Nephron progenitor cell (in vitro differentiated cells): ENCODE data around the gene RHOF.
A peak's percentile ranks its signal among the peaks of the same experiment; 100 is the strongest.

Source experiments
- DNase-seq: peaks from one replicate; pipeline ENCODE4 v3.0.0; 2021
- H3K27ac Mint-ChIP-seq: 2 replicates; pipeline ENCODE4 v1.8.0; 2021; ENCODE audit warnings: mild to moderate bottlenecking, moderate library complexity, mixed read lengths
- H3K27me3 Mint-ChIP-seq: 2 replicates; pipeline ENCODE4 v1.8.0; 2021; ENCODE audit warnings: mild to moderate bottlenecking, low read depth, mixed read lengths; ENCODE audit not compliant: poor library complexity
- H3K36me3 Mint-ChIP-seq: 2 replicates; pipeline ENCODE4 v1.8.0; 2021; ENCODE audit warnings: low read depth, mixed read lengths
- H3K4me1 Mint-ChIP-seq: 2 replicates; pipeline ENCODE4 v1.8.0; 2021; ENCODE audit warnings: mixed read lengths
- H3K4me3 Mint-ChIP-seq: 2 replicates; pipeline ENCODE4 v1.8.0; 2021; ENCODE audit warnings: mild to moderate bottlenecking, moderate library complexity, mixed read lengths
- H3K9me3 Mint-ChIP-seq: 2 replicates; pipeline ENCODE4 v1.8.0; 2021; ENCODE audit warnings: mild to moderate bottlenecking, moderate library complexity, mixed read lengths
- TF ChIP-seq, protein P1 (sequence below): fragments of 200-600 bp; sonication (generic); IDR thresholded peaks from 2 replicates; pipeline ENCODE4 v1.5.0; 2021; ENCODE audit warnings: antibody characterized with exemption

RHOF gene

GRCh38 chr12:121804417-121805111, 11.1 kb upstream of the RHOF start:
- Mint-ChIP-seq H3K4me3 (peak overlapping the region; percentile 94), H3K27ac (peak overlapping the region; percentile 99), H3K9me3 (no peaks in the 10 kb centered on the region), H3K36me3 (peaks cover 13% of the 10 kb centered on the region), H3K27me3 (no peaks in the 10 kb centered on the region), H3K4me1 (peaks cover 40% of the 10 kb centered on the region)
- TF ChIP-seq, protein P1, sequence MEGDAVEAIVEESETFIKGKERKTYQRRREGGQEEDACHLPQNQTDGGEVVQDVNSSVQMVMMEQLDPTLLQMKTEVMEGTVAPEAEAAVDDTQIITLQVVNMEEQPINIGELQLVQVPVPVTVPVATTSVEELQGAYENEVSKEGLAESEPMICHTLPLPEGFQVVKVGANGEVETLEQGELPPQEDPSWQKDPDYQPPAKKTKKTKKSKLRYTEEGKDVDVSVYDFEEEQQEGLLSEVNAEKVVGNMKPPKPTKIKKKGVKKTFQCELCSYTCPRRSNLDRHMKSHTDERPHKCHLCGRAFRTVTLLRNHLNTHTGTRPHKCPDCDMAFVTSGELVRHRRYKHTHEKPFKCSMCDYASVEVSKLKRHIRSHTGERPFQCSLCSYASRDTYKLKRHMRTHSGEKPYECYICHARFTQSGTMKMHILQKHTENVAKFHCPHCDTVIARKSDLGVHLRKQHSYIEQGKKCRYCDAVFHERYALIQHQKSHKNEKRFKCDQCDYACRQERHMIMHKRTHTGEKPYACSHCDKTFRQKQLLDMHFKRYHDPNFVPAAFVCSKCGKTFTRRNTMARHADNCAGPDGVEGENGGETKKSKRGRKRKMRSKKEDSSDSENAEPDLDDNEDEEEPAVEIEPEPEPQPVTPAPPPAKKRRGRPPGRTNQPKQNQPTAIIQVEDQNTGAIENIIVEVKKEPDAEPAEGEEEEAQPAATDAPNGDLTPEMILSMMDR, result no peak
- DNase-seq, result peak; percentile 46

DNA sequence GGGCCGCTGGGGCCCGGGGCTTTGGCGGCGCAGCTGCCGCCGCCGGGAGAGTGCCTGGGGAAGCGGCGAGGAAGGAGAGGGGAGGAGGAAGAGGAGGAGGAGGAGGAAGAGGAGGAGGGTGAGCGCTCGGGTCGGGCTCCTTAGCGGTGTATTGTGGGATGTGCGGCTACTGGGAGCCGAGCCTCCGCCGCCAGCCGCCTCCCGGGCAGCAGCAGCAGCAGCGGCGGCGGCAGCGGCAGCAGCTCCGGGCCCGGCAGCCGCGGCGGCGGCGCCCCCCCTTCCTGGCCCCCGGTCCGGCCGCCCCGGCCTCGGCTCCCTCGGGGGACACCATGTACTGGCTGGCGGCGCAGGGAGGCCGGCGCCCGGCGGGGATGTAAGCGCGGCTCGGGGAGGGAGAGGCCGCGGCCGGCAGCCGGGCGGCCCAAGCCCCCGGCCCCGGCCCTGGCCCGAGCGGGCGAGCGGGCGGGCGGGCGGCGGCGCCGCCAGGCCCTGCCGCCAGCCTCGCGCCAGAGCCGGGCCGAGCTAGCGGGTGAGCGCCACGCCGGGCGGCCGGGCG, 10.5 kb upstream of the RHOF start, which contains the start of gene SETD1B:
TSS of gene SETD1B (plus strand) at position 149 of the 556 bp plus-strand sequence. CDS start 729 bp downstream, outside the sequence.
- H3K4me1 Mint-ChIP-seq, result peaks cover 40% of the 10 kb centered on the region
- TF ChIP-seq, protein P1, result no peak
- peak within 1 kb of the TSS; percentile 100 for H3K27ac Mint-ChIP-seq
- H3K4me3 Mint-ChIP-seq, result peak within 1 kb of the TSS; percentile 94
- H3K27me3 Mint-ChIP-seq, result no peaks in the 10 kb centered on the region
- DNase-seq, result peak; percentile 54
- peaks cover 7% of the 10 kb centered on the region for H3K36me3 Mint-ChIP-seq
- H3K9me3 Mint-ChIP-seq, result no peaks in the 10 kb centered on the region

DNA sequence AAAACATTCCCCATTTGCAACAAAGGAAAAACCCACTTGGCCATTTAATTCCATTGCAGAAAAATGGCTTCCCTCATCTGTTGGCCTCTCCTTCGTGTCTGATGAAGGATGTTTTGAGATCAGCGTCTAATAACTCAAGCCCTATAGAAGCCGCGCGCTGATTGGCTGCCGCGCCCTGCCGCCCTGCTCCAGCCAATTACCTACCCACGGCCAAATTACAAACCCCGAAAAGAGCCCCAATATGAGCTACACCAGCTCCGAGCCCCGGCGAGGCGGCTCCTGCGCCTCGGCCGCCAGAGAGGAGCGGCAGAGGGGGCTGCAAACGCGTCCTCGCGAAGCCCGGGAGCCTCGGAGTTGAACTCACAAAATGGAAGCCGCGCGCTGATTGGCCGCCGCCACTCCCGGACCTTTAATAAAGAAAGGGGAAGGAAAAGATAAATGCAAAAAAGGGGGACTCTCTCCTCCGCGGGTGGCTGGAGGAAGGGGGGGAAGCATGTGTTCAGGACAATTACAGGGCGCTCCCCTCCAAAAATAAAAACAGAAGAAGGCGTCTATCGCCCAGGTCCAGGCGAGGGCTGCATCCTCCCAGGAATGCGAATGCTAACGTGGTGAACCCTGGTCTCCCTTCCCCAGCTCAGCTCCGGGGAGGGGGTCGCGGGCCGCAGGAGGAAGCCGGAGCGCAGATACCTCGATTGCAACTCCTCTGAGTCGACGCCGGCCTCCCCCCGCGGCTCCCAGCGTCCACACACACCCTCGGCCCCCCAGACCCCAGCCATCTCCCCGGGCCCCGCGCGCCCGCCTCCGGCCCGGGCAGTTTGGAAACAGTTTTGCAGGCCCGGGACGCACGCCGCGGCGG, 9.6 kb upstream of the RHOF start:
- Mint-ChIP-seq H3K27me3 (no peaks in the 10 kb centered on the region), H3K36me3 (no peaks in the 10 kb centered on the region), H3K4me3 (peak overlapping the region; percentile 91), H3K27ac (peak overlapping the region; percentile 100), H3K4me1 (peaks cover 49% of the 10 kb centered on the region), H3K9me3 (no peaks in the 10 kb centered on the region)
- TF ChIP-seq, protein P1, result no peak
- DNase-seq, result peak; percentile 85

DNA sequence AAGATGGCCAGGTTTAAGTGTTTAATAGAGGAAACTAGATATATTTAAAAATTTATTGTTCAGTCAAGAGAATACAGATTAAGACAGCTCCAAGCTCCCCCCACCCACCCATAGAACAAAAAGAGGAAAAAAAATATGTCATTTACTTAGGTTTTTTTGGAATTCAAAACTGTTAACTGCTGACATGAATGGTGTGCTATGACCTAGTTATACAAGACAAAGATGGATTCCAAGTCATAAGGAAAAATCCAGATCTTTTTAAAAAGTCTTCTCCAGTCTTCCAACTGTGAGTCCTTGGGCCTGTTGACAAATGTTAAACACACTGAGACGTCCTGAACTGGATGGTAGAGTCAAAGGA, 9.0 kb upstream of the RHOF start:
- Mint-ChIP-seq H3K9me3 (no peaks in the 10 kb centered on the region), H3K4me1 (peaks cover 54% of the 10 kb centered on the region), H3K4me3 (peak overlapping the region; percentile 91), H3K27me3 (no peaks in the 10 kb centered on the region), H3K27ac (peak overlapping the region; percentile 100), H3K36me3 (no peaks in the 10 kb centered on the region)
- no peak for DNase-seq
- TF ChIP-seq, protein P1, result no peak

- no peaks in the 10 kb centered on the region for H3K9me3 Mint-ChIP-seq
- TF ChIP-seq, protein P1, result no peak
- no peaks in the 10 kb centered on the region for H3K27me3 Mint-ChIP-seq
- DNase-seq, result no peak
- H3K4me1 Mint-ChIP-seq, result peaks cover 54% of the 10 kb centered on the region
- peak overlapping the region; percentile 100 for H3K27ac Mint-ChIP-seq
- no peaks in the 10 kb centered on the region for H3K36me3 Mint-ChIP-seq
- peak overlapping the region; percentile 91 for H3K4me3 Mint-ChIP-seq
These were observed 8.4 kb upstream of the RHOF start for GRCh38 chr12:121801595-121802484.
